ENCODE results near the gene TUBGCP4. TPM values are rescaled to one million over a fixed set of nuclear protein-coding genes. Genes with fewer than 3 reads are reported as not detected.

Gene TUBGCP4
- total and polyA plus RNA-seq, 3 experiments from 2014 or later: 11.3 to 44.0 (median 39.1) TPM

DNA sequence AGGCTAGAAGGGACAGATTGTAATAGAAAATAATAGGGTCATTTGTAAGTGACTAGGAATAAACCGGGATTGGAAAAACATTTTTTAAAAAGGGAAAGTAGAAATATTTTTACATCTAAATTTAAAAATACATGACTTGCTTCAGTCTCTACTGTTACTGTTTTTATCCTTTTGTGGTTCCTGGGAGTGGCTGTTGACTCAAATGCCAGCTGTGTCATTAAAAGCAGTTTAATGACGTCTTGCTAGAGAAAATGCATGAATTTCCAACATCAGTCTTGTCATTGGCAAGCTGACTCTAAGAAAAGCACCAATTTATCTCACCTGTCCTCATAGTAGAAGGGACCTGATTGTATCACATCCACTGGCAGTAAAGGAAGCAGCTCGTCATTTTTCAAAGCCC, 23.8 kb upstream of the TUBGCP4 start:
- Mint-ChIP-seq H3K27me3 (no peaks in the 10 kb centered on the region), H3K36me3 (peaks cover 5 to 28% (median 17%) of the 10 kb centered on the region in 3 donors), H3K27ac (no peak overlapping the region), H3K9me3 (no peaks in the 10 kb centered on the region), H3K4me3 (no peak overlapping the region), H3K4me1 (no peaks in the 10 kb centered on the region)
- Histone ChIP-seq H3K9me3 (ENCODE audit: low read length) (no peaks in the 10 kb centered on the region), H3K4me3 (ENCODE audit: low read length) (no peak overlapping the region), H3K36me3 (ENCODE audit: insufficient read depth, low read length) (no peaks in the 10 kb centered on the region), H3K4me1 (ENCODE audit: insufficient read depth, low read length) (no peaks in the 10 kb centered on the region), H3K27me3 (ENCODE audit: insufficient read depth, low read length, poor library complexity, severe bottlenecking) (no peaks in the 10 kb centered on the region), H3K27ac (ENCODE audit: low read depth, low read length) (no peak overlapping the region)
- CTCF ChIA-PET: interaction anchor here (1.8 kb wide), 1 partner anchor 29 kb away, joined by 7 read pairs; no protein-coding TSS in a partner anchor
- DNase-seq: no peak
- POLR2A ChIA-PET: no interaction called here

DNA sequence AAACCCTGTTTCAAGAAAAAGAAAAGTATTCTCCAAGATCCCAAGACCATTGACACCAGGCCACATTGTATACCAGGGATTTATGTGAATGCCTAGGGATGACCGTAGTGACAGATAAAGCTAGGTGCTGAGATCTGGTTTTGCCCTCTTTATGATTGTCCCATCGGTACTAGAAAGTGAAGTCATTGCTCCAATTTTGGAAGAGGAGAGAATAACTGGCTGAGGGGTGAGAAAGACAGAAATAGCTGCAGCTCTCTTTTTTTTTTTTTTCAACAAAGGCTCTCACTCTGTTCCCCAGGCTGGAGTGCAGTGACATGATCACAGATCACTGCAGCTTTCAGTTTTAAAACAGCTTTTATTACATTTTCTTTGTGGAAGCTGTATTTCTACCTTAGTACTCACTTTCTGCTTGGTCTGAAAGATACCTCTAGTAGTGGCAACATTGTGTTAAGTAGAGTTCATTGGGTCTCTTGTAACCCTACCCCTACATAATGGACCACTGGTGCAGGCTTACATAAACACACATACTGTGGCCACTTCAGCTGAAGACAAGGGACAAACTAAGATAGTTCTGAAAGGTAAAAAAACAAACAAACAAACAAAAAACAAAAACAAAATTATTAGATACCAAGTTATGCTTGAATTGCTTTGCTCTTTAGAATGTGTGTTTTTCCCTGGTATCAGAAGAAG, 18.1 kb upstream of the TUBGCP4 start:
- H3K27me3 ChIP-seq (ENCODE audit: insufficient read depth, low read length, poor library complexity, severe bottlenecking): no peaks in the 10 kb centered on the region
- ChIA-PET POLR2A (no interaction called here), CTCF (interaction anchor here (1.3 kb wide), 1 partner anchor 11 kb away, joined by 3 read pairs; no protein-coding TSS in a partner anchor)
- peaks cover 0 to 6% (median under 1%) of the 10 kb centered on the region in 5 donors for H3K9me3 Mint-ChIP-seq
- no peaks in the 10 kb centered on the region for H3K27me3 Mint-ChIP-seq
- H3K4me3 Mint-ChIP-seq: no peak overlapping the region
- peaks cover 9 to 27% (median 11%) of the 10 kb centered on the region in 3 donors for H3K36me3 Mint-ChIP-seq
- DNase-seq: no peak
- H3K4me1 Mint-ChIP-seq: peaks cover 0 to 3% (median 0%) of the 10 kb centered on the region in 3 donors
- H3K4me3 ChIP-seq (ENCODE audit: low read length): no peak overlapping the region
- H3K36me3 ChIP-seq (ENCODE audit: insufficient read depth, low read length): no peaks in the 10 kb centered on the region
- H3K4me1 ChIP-seq (ENCODE audit: insufficient read depth, low read length): peaks cover 6% of the 10 kb centered on the region
- peak overlapping the region in 2 of 8 donors; percentile 29 to 43 for H3K27ac Mint-ChIP-seq
- H3K9me3 ChIP-seq (ENCODE audit: low read length): no peaks in the 10 kb centered on the region
- H3K27ac ChIP-seq (ENCODE audit: low read depth, low read length): no peak overlapping the region

DNA sequence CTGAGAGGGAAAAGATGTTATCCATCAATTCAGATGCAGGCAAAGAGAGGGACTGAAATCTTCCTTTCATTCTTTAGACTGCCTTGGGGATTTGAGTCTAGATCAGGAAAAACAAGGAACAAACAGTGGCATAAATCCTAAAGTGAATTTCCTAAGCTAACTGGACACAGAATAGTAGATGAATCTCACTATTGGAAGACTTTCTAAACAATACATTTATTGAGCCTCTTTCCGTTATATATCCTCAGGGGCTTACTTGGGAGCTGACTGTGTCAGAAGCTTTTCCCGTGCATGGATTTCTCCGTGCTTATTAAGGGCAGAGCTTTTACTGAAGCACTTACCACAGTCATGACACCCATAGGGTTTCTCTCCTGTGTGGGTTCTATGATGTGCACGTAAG, 10.1 kb upstream of the TUBGCP4 start:
- Histone ChIP-seq H3K27ac (ENCODE audit: low read depth, low read length) (no peak overlapping the region), H3K27me3 (ENCODE audit: insufficient read depth, low read length, poor library complexity, severe bottlenecking) (no peaks in the 10 kb centered on the region), H3K4me3 (ENCODE audit: low read length) (no peak overlapping the region), H3K36me3 (ENCODE audit: insufficient read depth, low read length) (peaks cover 15% of the 10 kb centered on the region), H3K9me3 (ENCODE audit: low read length) (peaks cover 52% of the 10 kb centered on the region), H3K4me1 (ENCODE audit: insufficient read depth, low read length) (no peaks in the 10 kb centered on the region)
- H3K4me1 Mint-ChIP-seq: peaks cover 0 to 15% (median 9%) of the 10 kb centered on the region in 3 donors
- peaks cover 46 to 74% (median 66%) of the 10 kb centered on the region in 5 donors for H3K9me3 Mint-ChIP-seq
- peaks cover 45 to 70% (median 65%) of the 10 kb centered on the region in 3 donors for H3K36me3 Mint-ChIP-seq
- POLR2A ChIA-PET: no interaction called here
- H3K27ac Mint-ChIP-seq: no peak overlapping the region
- no peak for DNase-seq
- H3K4me3 Mint-ChIP-seq: no peak overlapping the region
- CTCF ChIA-PET: interaction anchor here (0.9 to 1.9 kb wide), 2 partner anchors 10 to 12 kb away, joined by 3 to 7 read pairs; partner anchors contain the start of genes TUBGCP4 and ZSCAN29
- H3K27me3 Mint-ChIP-seq: no peaks in the 10 kb centered on the region

DNA sequence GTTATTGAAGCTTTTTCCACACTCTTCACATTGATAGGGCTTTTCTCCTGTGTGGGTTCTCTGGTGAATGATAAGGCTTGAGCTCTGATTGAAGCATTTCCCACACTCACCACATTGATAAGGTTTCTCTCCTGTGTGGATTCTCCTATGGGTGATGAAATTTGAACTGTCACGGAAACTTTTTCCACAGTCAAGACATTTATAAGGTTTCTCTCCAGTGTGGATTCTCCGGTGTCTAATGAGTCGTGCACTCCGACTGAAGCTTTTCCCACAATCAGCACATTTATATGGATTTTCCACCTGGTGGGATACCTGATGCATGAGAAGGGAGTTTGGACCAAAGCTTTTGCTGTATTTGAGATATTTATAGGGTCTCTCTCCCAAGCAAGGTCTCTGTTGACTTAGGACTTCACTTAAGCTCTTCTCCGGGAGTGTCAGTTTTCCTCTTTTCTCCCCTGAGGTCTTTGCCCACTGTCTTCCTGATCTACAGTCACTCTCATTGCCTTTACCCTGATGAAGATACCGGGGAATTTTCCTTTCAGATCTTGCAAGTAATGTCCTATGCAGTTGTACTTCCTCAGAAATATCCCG, 9.5 kb upstream of the TUBGCP4 start:
- no peak for DNase-seq
- CTCF ChIA-PET: interaction anchor here (0.9 to 1.9 kb wide), 2 partner anchors 10 to 12 kb away, joined by 3 to 7 read pairs; partner anchors contain the start of genes TUBGCP4 and ZSCAN29
- Histone ChIP-seq H3K4me1 (ENCODE audit: insufficient read depth, low read length) (no peaks in the 10 kb centered on the region), H3K27ac (ENCODE audit: low read depth, low read length) (no peak overlapping the region), H3K9me3 (ENCODE audit: low read length) (peaks cover 52% of the 10 kb centered on the region), H3K36me3 (ENCODE audit: insufficient read depth, low read length) (peaks cover 15% of the 10 kb centered on the region), H3K27me3 (ENCODE audit: insufficient read depth, low read length, poor library complexity, severe bottlenecking) (no peaks in the 10 kb centered on the region), H3K4me3 (ENCODE audit: low read length) (no peak overlapping the region)
- Mint-ChIP-seq H3K4me3 (no peak overlapping the region), H3K36me3 (peaks cover 45 to 72% (median 68%) of the 10 kb centered on the region in 3 donors), H3K9me3 (peaks cover 49 to 75% (median 69%) of the 10 kb centered on the region in 5 donors), H3K27ac (no peak overlapping the region), H3K4me1 (peaks cover 2 to 18% (median 12%) of the 10 kb centered on the region in 3 donors), H3K27me3 (no peaks in the 10 kb centered on the region)
- POLR2A ChIA-PET: no interaction called here

DNA sequence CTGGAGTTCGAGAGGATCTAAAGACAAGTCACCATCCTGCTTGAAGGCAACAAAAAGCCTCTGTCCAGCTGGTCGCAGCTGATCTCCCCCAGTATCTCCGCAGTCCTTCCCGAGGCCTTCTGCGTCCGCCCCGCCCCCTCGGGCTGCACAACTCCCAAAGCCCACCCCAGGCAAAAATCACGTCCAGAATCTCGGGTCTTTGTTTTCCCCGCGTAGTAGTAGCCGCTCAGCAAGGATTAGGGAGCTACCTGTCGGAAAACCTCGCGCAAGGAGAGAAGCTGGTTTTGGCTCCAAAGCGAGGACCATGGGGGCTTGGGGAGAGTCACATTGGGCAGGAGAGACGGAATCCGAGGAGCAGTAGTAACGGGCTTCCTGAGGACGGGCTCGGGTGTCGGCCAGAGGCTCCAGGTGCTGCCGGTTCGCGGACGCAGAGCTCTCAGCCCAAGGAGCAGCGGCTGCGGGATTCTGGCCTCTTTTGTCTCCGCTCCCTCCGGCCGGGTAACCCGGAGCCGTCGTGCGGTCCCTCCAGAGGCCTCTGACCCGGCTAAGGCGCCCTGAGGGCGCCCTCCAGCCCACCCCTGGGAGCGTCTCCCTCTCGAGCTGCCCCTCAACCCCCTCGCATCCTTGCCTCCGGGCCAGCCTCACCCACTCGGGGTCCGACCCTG, 459 bp upstream of the TUBGCP4 start:
- H3K4me3 ChIP-seq (ENCODE audit: low read length): peak overlapping the region; percentile 74
- POLR2A ChIA-PET: interaction anchor here (0.5 to 1.2 kb wide), 3 partner anchors 41 to 1177 kb away, joined by 3 to 5 read pairs (median 3); partner anchors contain the start of genes HYPK, LCMT2 and SERINC4
- peaks cover 24 to 50% (median 38%) of the 10 kb centered on the region in 3 donors for H3K36me3 Mint-ChIP-seq
- peak overlapping the region; percentile 77 for H3K27ac ChIP-seq (ENCODE audit: low read depth, low read length)
- H3K4me1 ChIP-seq (ENCODE audit: insufficient read depth, low read length): peaks cover 27% of the 10 kb centered on the region
- peaks cover 57 to 64% (median 61%) of the 10 kb centered on the region in 3 donors for H3K4me1 Mint-ChIP-seq
- no peaks in the 10 kb centered on the region for H3K36me3 ChIP-seq (ENCODE audit: insufficient read depth, low read length)
- H3K27me3 ChIP-seq (ENCODE audit: insufficient read depth, low read length, poor library complexity, severe bottlenecking): no peaks in the 10 kb centered on the region
- H3K27ac Mint-ChIP-seq: peak overlapping the region; percentile 72 to 98 (median 90)
- CTCF ChIA-PET: interaction anchor here (1.2 to 1.5 kb wide), 5 partner anchors 8 to 144 kb away, joined by 4 to 7 read pairs (median 4); no protein-coding TSS in a partner anchor
- no peaks in the 10 kb centered on the region for H3K27me3 Mint-ChIP-seq
- H3K9me3 ChIP-seq (ENCODE audit: low read length): no peaks in the 10 kb centered on the region
- H3K9me3 Mint-ChIP-seq: peaks cover 20 to 33% (median 32%) of the 10 kb centered on the region in 5 donors
- peak in 2 of 5 donors; percentile 3 to 6 for DNase-seq
- peak overlapping the region; percentile 90 to 96 (median 92) for H3K4me3 Mint-ChIP-seq

DNA sequence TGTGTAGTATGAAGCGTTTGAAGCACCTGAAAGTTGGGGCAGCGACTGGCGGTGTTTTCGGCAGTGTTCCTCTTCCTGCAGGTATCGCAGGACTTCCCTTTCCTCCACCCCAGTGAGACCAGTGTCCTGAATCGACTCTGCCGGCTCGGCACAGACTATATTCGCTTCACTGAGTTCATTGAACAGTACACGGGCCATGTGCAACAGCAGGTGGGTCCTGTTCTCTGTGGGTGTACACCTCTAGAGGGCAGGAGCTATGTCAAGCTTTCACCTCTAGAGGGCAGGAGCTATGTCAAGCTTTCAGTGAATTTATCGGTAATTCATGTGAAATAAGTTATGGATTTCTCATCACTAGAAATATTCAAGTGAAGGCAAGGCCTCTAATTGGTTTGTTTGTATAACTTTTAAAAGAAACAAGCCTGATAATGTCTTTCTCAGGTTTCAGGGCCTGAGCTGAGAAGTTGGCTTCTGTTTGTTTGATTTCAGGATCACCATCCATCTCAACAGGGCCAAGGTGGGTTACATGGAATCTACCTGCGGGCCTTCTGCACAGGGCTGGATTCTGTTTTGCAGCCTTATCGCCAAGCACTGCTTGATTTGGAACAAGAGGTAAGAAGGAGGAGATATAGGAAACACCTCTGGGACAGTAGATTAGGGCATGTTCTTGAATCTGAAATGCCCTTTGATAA, 5.3 kb downstream of the TUBGCP4 start:
- Histone ChIP-seq H3K4me1 (ENCODE audit: insufficient read depth, low read length) (peaks cover 15% of the 10 kb centered on the region), H3K36me3 (ENCODE audit: insufficient read depth, low read length) (peaks cover 22% of the 10 kb centered on the region), H3K27me3 (ENCODE audit: insufficient read depth, low read length, poor library complexity, severe bottlenecking) (no peaks in the 10 kb centered on the region), H3K27ac (ENCODE audit: low read depth, low read length) (no peak overlapping the region), H3K4me3 (ENCODE audit: low read length) (no peak overlapping the region), H3K9me3 (ENCODE audit: low read length) (no peaks in the 10 kb centered on the region)
- Mint-ChIP-seq H3K27me3 (no peaks in the 10 kb centered on the region), H3K27ac (peak overlapping the region in 1 of 8 donors; percentile 29), H3K9me3 (peaks cover 0 to 1% (median 0%) of the 10 kb centered on the region in 5 donors), H3K36me3 (peaks cover 0 to 48% (median 15%) of the 10 kb centered on the region in 3 donors), H3K4me1 (peaks cover 27 to 34% (median 32%) of the 10 kb centered on the region in 3 donors), H3K4me3 (peak overlapping the region in 1 of 7 donors; percentile 13)
- ChIA-PET CTCF (interaction anchor here (1.0 to 1.7 kb wide), 6 partner anchors 11 to 138 kb away, joined by 3 to 7 read pairs (median 4); no protein-coding TSS in a partner anchor), POLR2A (no interaction called here)
- DNase-seq: peak in 3 of 5 donors; percentile 3 to 52 (median 20)

DNA sequence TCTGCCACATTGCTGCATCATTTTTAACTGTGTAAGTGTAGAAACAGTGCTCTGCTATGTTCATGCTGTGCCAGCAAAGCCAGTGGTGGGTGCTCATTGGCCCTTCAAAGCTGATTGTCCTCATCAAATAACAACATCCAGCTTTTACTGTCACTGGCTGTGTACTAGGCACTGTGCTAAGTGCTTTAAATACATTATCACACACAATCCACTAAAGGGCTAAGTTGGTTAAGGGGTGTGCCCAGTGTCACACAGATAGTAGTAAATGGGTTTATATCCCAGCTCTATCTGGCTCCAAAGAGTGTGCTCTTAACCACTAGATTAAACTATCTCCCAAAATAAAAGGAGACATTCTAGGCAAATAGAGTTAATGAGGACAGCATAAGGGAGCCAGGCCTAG, 7.7 kb downstream of the TUBGCP4 start:
- no peak overlapping the region for H3K27ac ChIP-seq (ENCODE audit: low read depth, low read length)
- no peak overlapping the region for H3K27ac Mint-ChIP-seq
- no peak overlapping the region for H3K4me3 ChIP-seq (ENCODE audit: low read length)
- no peaks in the 10 kb centered on the region for H3K27me3 Mint-ChIP-seq
- no peaks in the 10 kb centered on the region for H3K4me1 ChIP-seq (ENCODE audit: insufficient read depth, low read length)
- ChIA-PET CTCF (no interaction called here), POLR2A (no interaction called here)
- no peaks in the 10 kb centered on the region for H3K9me3 Mint-ChIP-seq
- H3K9me3 ChIP-seq (ENCODE audit: low read length): no peaks in the 10 kb centered on the region
- no peak for DNase-seq
- H3K4me3 Mint-ChIP-seq: no peak overlapping the region
- H3K36me3 ChIP-seq (ENCODE audit: insufficient read depth, low read length): peaks cover 28% of the 10 kb centered on the region
- H3K36me3 Mint-ChIP-seq: peaks cover 0 to 63% (median 21%) of the 10 kb centered on the region in 3 donors
- peaks cover 9 to 16% (median 12%) of the 10 kb centered on the region in 3 donors for H3K4me1 Mint-ChIP-seq
- no peaks in the 10 kb centered on the region for H3K27me3 ChIP-seq (ENCODE audit: insufficient read depth, low read length, poor library complexity, severe bottlenecking)

Measured in CD8-positive, alpha-beta memory T cell (primary cell).